ENCODE results near the gene CFAP97D2. TPM values are rescaled to one million over a fixed set of nuclear protein-coding genes. Genes with fewer than 3 reads are reported as not detected.

CFAP97D2 gene
- total RNA-seq, 3 donors from 2014 or later (not counting 1 experiment from before 2014, with no cell fraction given) = 0.45 to 7.7 TPM; not detected in 1

GRCh38 chr13:114143806-114144605 is 35.1 kb upstream of the CFAP97D2 start:
- 49% methylated on average over 24 of the region's 24 CpGs for WGBS (ENCODE audit: insufficient coverage)
- peaks cover 99% of the 10 kb centered on the region for H3K4me1 ChIP-seq (ENCODE audit: control insufficient read depth, insufficient read depth, low read length)
- Mint-ChIP-seq H3K9me3 (no peaks in the 10 kb centered on the region), H3K4me3 (peak overlapping the region; percentile 45), H3K27me3 (ENCODE audit: low read depth in 2 of 2) (no peaks in the 10 kb centered on the region), H3K27ac (peak overlapping the region in 1 of 2 donors; percentile 67), H3K4me1 (peaks cover 14 to 41% of the 10 kb centered on the region in 2 donors), H3K36me3 (no peaks in the 10 kb centered on the region)
- peak in 1 of 2 donors; percentile 75 for DNase-seq
- no peak overlapping the region for H3K4me3 ChIP-seq (ENCODE audit: low read length)
- peak; percentile 47 for TF ChIP-seq CTCF (IDR thresholded peaks at IDR 0.05)
- H3K27ac ChIP-seq (ENCODE audit: low read length) = peak overlapping the region; percentile 85
- H3K9me3 ChIP-seq (ENCODE audit: control insufficient read depth, insufficient read depth, low read length) = no peaks in the 10 kb centered on the region
- H3K27me3 ChIP-seq (ENCODE audit: control insufficient read depth, insufficient read depth, low read length) = no peaks in the 10 kb centered on the region
- ATAC-seq = peak; percentile 14 to 30 (median 26)
- intact Hi-C loops (cut with micrococcal nuclease) = loop anchor here (2.0 to 5.0 kb wide), 4 partner anchors 37 to 118 kb away; no protein-coding TSS in a partner anchor
- H3K36me3 ChIP-seq (ENCODE audit: control insufficient read depth, insufficient read depth, low read length) = no peaks in the 10 kb centered on the region

GRCh38 chr13:114144606-114145244 is 34.3 kb upstream of the CFAP97D2 start:
- ATAC-seq (no peak), DNase-seq (no peak)
- Mint-ChIP-seq H3K36me3 (no peaks in the 10 kb centered on the region), H3K4me3 (peak overlapping the region; percentile 58), H3K27me3 (ENCODE audit: low read depth in 2 of 2) (no peaks in the 10 kb centered on the region), H3K27ac (peak overlapping the region; percentile 67 to 74), H3K9me3 (no peaks in the 10 kb centered on the region), H3K4me1 (peaks cover 21 to 49% of the 10 kb centered on the region in 2 donors)
- TF ChIP-seq CTCF (IDR thresholded peaks at IDR 0.05) = no peak
- Histone ChIP-seq H3K27me3 (ENCODE audit: control insufficient read depth, insufficient read depth, low read length) (no peaks in the 10 kb centered on the region), H3K9me3 (ENCODE audit: control insufficient read depth, insufficient read depth, low read length) (no peaks in the 10 kb centered on the region), H3K4me3 (ENCODE audit: low read length) (no peak overlapping the region), H3K27ac (ENCODE audit: low read length) (peak overlapping the region; percentile 85), H3K4me1 (ENCODE audit: control insufficient read depth, insufficient read depth, low read length) (peaks cover 99% of the 10 kb centered on the region), H3K36me3 (ENCODE audit: control insufficient read depth, insufficient read depth, low read length) (no peaks in the 10 kb centered on the region)
- WGBS (ENCODE audit: insufficient coverage) = 91% methylated on average over 17 of the region's 17 CpGs
- intact Hi-C loops (cut with micrococcal nuclease) = loop anchor here (5.0 kb wide), 3 partner anchors 37 to 118 kb away; no protein-coding TSS in a partner anchor

DNA sequence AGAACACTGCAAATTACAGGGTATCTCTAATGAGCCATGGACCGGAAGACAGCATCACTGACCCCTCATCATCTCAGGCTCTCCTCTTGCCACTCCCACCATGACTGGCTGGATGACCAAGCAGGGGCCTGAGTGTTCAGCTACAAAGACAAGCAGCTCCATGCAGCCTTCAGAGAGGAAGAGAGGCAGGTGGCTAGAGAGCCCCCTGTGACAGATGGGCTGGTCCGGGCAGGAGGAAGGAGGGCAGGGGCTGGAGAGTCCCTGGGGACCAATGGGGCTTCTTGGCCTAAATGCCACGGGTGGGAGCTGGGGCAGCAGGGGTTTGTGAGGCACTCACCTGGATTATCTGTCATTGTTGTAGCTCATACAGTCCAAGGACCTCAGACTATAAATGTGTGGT is 33.8 kb upstream of the CFAP97D2 start:
- ATAC-seq (no peak), DNase-seq (no peak)
- TF ChIP-seq CTCF (IDR thresholded peaks at IDR 0.05) = no peak
- H3K4me1 ChIP-seq (ENCODE audit: control insufficient read depth, insufficient read depth, low read length) = peaks cover 99% of the 10 kb centered on the region
- H3K4me3 ChIP-seq (ENCODE audit: low read length) = no peak overlapping the region
- Mint-ChIP-seq H3K4me3 (peak overlapping the region; percentile 58), H3K4me1 (peaks cover 26 to 53% of the 10 kb centered on the region in 2 donors), H3K36me3 (no peaks in the 10 kb centered on the region), H3K27ac (peak overlapping the region; percentile 67 to 74), H3K9me3 (no peaks in the 10 kb centered on the region), H3K27me3 (ENCODE audit: low read depth in 2 of 2) (no peaks in the 10 kb centered on the region)
- no peaks in the 10 kb centered on the region for H3K27me3 ChIP-seq (ENCODE audit: control insufficient read depth, insufficient read depth, low read length)
- WGBS (ENCODE audit: insufficient coverage) = 34% methylated on average over 3 of the region's 3 CpGs
- no peaks in the 10 kb centered on the region for H3K36me3 ChIP-seq (ENCODE audit: control insufficient read depth, insufficient read depth, low read length)
- H3K27ac ChIP-seq (ENCODE audit: low read length) = no peak overlapping the region
- intact Hi-C loops (cut with micrococcal nuclease) = no loop called here
- no peaks in the 10 kb centered on the region for H3K9me3 ChIP-seq (ENCODE audit: control insufficient read depth, insufficient read depth, low read length)

Data from natural killer cell (primary cell).